Placental epithelial cell (primary cell): ENCODE data around the gene PLA2G4E. TPM values are rescaled to one million over a fixed set of nuclear protein-coding genes. Genes with fewer than 3 reads are reported as not detected.

Experiments used
- total RNA-seq: library from RNA; depleted of rRNA; stranded (reverse); fragments of >200 nt; gene quantifications from 2 replicates; pipeline ENCODE4 v1.2.3, GENCODE V29; 2012

PLA2G4E gene, protein sequence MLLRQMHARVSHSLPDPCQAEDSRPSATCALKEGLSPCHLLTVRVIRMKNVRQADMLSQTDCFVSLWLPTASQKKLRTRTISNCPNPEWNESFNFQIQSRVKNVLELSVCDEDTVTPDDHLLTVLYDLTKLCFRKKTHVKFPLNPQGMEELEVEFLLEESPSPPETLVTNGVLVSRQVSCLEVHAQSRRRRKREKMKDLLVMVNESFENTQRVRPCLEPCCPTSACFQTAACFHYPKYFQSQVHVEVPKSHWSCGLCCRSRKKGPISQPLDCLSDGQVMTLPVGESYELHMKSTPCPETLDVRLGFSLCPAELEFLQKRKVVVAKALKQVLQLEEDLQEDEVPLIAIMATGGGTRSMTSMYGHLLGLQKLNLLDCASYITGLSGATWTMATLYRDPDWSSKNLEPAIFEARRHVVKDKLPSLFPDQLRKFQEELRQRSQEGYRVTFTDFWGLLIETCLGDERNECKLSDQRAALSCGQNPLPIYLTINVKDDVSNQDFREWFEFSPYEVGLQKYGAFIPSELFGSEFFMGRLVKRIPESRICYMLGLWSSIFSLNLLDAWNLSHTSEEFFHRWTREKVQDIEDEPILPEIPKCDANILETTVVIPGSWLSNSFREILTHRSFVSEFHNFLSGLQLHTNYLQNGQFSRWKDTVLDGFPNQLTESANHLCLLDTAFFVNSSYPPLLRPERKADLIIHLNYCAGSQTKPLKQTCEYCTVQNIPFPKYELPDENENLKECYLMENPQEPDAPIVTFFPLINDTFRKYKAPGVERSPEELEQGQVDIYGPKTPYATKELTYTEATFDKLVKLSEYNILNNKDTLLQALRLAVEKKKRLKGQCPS
- total RNA-seq = not detected in 2 replicates

DNA sequence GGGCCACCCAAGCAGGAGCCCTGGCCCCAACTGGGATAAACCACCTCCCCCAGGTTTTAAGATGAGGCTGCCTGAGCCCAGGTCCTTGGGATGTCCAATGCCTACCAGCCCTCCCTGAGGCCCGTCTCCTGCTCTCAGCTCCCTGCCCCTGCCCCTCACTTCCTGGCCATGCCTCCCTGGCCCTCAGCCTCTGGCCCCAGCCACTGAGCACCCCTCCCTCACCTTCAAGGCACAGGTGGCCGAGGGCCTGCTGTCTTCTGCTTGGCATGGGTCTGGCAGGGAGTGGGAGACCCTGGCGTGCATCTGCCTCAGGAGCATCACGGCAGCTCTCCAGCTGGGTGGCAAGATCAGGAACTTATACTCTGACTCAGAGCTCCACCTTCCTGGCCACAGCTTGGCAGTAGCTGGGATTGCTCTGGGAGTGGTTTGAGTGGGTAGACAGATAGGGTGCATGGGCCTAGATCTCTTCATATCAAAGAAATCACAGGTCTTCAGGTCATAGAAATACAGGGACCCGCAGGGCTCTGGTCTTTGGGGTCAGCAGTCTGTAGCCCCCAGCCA, at the start of gene PLA2G4E:
Gene PLA2G4E, minus strand, starts transcription at position 330 of the 561 bp plus-strand sequence. Its CDS starts 12 bp downstream, at position 318.

DNA sequence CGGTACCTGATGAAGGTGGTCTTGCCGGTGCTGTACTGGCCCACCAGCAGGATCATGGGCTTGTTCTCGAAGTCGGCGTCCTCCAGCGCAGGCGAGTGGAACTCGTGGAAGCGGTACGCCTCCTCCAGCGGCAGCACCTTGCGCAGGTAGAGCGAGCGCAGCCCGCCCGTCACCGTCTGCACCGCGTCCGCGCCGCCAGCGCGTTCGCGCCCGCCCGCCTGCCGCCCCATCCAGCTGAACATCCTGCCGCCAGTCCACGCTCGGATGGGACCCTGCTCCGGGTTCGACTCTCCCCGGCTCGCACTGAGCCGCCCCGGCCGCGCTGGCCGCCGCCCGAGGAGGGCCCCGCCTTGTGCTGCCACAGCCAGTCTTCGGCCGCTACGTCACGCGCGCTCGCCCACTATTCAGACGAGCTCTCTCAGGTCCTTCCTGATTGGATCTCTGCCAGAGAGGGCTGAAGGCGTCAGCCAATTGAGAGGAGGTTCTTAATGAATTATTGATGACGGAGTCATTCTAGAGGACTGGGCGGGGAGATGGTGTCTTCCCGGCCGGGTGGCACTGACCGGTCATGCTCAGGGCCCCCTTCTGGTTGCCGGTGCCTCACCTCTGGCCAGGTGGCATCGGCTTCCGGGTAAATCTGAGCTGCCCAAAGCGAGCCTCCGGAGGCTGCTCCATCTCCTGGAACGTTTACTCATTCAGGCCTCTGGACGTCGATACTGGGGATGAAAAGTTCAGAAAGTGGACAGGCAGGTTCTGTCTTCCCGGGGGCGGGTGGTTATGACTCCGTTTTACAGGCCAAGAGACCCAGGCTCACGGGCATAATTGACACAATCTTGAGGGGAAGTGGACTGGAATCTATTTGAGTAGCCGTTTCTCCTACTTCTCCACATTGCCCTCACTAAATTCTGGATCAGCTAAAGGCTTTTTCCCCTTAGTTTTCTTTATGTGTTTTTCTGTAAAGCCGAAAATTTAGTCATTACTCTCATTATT, 48.3 kb downstream of the PLA2G4E start, which contains the start of gene EHD4:
Gene EHD4, minus strand, starts transcription at position 305 of the 990 bp plus-strand sequence. Its CDS starts 63 bp downstream, at position 242.

Other genes starting within 250 kb of the PLA2G4E start
- gene MAPKBP1, start 246.6 kb downstream of the PLA2G4E start, total RNA-seq = 12.0 and 19.6 TPM in 2 replicates
- gene JMJD7, start 192.9 kb downstream of the PLA2G4E start, total RNA-seq = 0.39 and 5.2 TPM in 2 replicates
- 0.33 and 2.0 TPM in 2 replicates for gene PLA2G4B, start 182.2 kb downstream of the PLA2G4E start, total RNA-seq
- gene SPTBN5, start 127.0 kb downstream of the PLA2G4E start, total RNA-seq = 0.65 and 3.9 TPM in 2 replicates
- 57.7 and 64.4 TPM in 2 replicates for gene EHD4, start 48.5 kb downstream of the PLA2G4E start, total RNA-seq
- not detected in 2 replicates for gene PLA2G4D, start 73.5 kb upstream of the PLA2G4E start, total RNA-seq
- 0.79 and 2.5 TPM in 2 replicates for gene PLA2G4F, start 135.6 kb upstream of the PLA2G4E start, total RNA-seq
- gene VPS39, start 187.3 kb upstream of the PLA2G4E start, total RNA-seq = 56.5 and 69.9 TPM in 2 replicates